NB4 (cell line): ENCODE measurements around the gene ATF7IP2.
"Not testable (repeated sequence)": the region's sequence is repeated elsewhere in the genome, so short reads cannot be mapped to it uniquely, and the experiment has no call there.

Experiments
- TF ChIP-seq, protein P1 (sequence below): IDR thresholded peaks from 2 replicates; pipeline ENCODE4 v1.6.1; 2011; ENCODE audit warnings: low read depth, low read length
- TF ChIP-seq, protein P2 (sequence below): IDR thresholded peaks from one replicate; pipeline ENCODE4 v1.5.1; 2012; ENCODE audit warnings: low read depth, low read length

DNA sequence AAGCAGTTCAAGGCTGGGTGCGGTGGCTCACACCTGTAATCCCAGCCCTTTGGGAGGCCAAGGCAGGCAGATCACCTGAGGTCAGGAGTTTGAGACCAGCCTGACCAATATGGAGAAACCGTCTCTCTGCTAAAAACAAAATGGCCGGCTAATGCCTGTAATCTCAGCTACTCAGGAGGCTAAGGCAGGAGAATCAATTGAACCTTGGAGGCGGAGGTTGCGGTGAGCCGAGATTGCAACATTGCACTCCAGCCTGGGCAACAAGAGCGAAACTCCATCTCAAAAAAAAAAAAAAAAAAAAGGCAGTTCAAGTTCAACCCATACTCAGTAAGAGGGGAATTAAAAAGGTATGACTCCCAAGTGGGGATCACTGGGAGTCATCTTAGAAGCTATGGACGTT lies 19.2 kb upstream of the ATF7IP2 start:
- TF ChIP-seq, protein P1, sequence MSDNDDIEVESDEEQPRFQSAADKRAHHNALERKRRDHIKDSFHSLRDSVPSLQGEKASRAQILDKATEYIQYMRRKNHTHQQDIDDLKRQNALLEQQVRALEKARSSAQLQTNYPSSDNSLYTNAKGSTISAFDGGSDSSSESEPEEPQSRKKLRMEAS = not testable (repeated sequence)
- TF ChIP-seq, protein P2, sequence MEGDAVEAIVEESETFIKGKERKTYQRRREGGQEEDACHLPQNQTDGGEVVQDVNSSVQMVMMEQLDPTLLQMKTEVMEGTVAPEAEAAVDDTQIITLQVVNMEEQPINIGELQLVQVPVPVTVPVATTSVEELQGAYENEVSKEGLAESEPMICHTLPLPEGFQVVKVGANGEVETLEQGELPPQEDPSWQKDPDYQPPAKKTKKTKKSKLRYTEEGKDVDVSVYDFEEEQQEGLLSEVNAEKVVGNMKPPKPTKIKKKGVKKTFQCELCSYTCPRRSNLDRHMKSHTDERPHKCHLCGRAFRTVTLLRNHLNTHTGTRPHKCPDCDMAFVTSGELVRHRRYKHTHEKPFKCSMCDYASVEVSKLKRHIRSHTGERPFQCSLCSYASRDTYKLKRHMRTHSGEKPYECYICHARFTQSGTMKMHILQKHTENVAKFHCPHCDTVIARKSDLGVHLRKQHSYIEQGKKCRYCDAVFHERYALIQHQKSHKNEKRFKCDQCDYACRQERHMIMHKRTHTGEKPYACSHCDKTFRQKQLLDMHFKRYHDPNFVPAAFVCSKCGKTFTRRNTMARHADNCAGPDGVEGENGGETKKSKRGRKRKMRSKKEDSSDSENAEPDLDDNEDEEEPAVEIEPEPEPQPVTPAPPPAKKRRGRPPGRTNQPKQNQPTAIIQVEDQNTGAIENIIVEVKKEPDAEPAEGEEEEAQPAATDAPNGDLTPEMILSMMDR = not testable (repeated sequence)
